PFSK-1 (cell line): ENCODE results near the gene CEP104.

Experiments used
- FOXP2 ChIP-seq: optimal IDR thresholded peaks from 2 replicates; pipeline ENCODE3; 2011; ENCODE audit warnings: borderline replicate concordance, control low read depth, inconsistent platforms; ENCODE audit not compliant: insufficient read depth; ENCODE audit errors: extremely low read length, extremely low read depth
- POLR2AphosphoS5 ChIP-seq: IDR thresholded peaks from 2 replicates; pipeline ENCODE4 v1.6.1; 2012; ENCODE audit warnings: low read depth, mild to moderate bottlenecking, control low read depth, low read length, moderate library complexity
- REST ChIP-seq, 2 experiments: IDR thresholded peaks; 2 replicates each; pipeline versions ENCODE4 v1.6.1 to v1.8.0; 2011 to 2012; ENCODE audit warnings: low read depth in 2 of 2, low read length in 2 of 2, control low read depth in 1 of 2, inconsistent platforms in 1 of 2, mild to moderate bottlenecking in 1 of 2, moderate library complexity in 1 of 2; ENCODE audit not compliant: insufficient read depth in 1 of 2
- SIN3A ChIP-seq: IDR thresholded peaks from 2 replicates; pipeline ENCODE4 v1.6.1; 2012; ENCODE audit warnings: mild to moderate bottlenecking, low read length, moderate library complexity, borderline replicate concordance; ENCODE audit not compliant: insufficient read depth
- TAF1 ChIP-seq: IDR thresholded peaks from 2 replicates; pipeline ENCODE4 v1.6.1; 2012; ENCODE audit warnings: low read length, control low read depth, borderline replicate concordance; ENCODE audit not compliant: insufficient read depth

CEP104 gene

GRCh38 chr1:3846541-3846940, 10.5 kb downstream of the CEP104 start:
- TF ChIP-seq REST (IDR thresholded peaks at IDR 0.05; ENCODE audit: insufficient read depth in 1 of 2, low read depth in 2 of 2, low read length in 2 of 2) = no peak

GRCh38 chr1:3842912-3843311, 14.1 kb downstream of the CEP104 start:
- TF ChIP-seq FOXP2 (no peak), TAF1 (no peak), SIN3A (no peak), REST (IDR thresholded peaks at IDR 0.05; ENCODE audit: insufficient read depth in 1 of 2, low read depth in 2 of 2, low read length in 2 of 2) (no peak), POLR2AphosphoS5 (no peak)

- no peak for TF ChIP-seq POLR2AphosphoS5
- no peak for TF ChIP-seq REST (IDR thresholded peaks at IDR 0.05; ENCODE audit: insufficient read depth in 1 of 2, low read depth in 2 of 2, low read length in 2 of 2)
- TF ChIP-seq TAF1 = no peak
- TF ChIP-seq SIN3A = no peak
- TF ChIP-seq FOXP2 = no peak
Measured at GRCh38 chr1:3841491-3841890, 15.5 kb downstream of the CEP104 start.

- TF ChIP-seq REST (IDR thresholded peaks at IDR 0.05; ENCODE audit: insufficient read depth in 1 of 2, low read depth in 2 of 2, low read length in 2 of 2) (no peak), SIN3A (no peak), FOXP2 (no peak), TAF1 (no peak), POLR2AphosphoS5 (no peak)
Measured at GRCh38 chr1:3838788-3839187, 18.2 kb downstream of the CEP104 start.

- TF ChIP-seq REST (IDR thresholded peaks at IDR 0.05; ENCODE audit: insufficient read depth in 1 of 2, low read depth in 2 of 2, low read length in 2 of 2) (no peak), FOXP2 (no peak), TAF1 (no peak), SIN3A (no peak), POLR2AphosphoS5 (no peak)
Measured at GRCh38 chr1:3837685-3838084, 19.3 kb downstream of the CEP104 start.
